HG03139 (cell line): ENCODE results near the gene EMP3.
"Not testable (repeated sequence)": the region's sequence is repeated elsewhere in the genome, so short reads cannot be mapped to it uniquely, and the experiment has no call there.

Experiments used
- ATAC-seq: cut with Tn5 transposase; IDR thresholded peaks from one replicate; pipeline ENCODE4 v1.9.1; 2021; ENCODE audit not compliant: unreplicated experiment

Gene EMP3

GRCh38 chr19:48315712-48316111 lies 9.6 kb upstream of the EMP3 start:
- ATAC-seq = no peak

- not testable (repeated sequence) for ATAC-seq
Measured at GRCh38 chr19:48317708-48317960, 7.7 kb upstream of the EMP3 start.

GRCh38 chr19:48318286-48318987 lies 6.9 kb upstream of the EMP3 start:
- ATAC-seq = no peak

- ATAC-seq = no peak
Measured at GRCh38 chr19:48319647-48320541, 5.5 kb upstream of the EMP3 start.

- peak; percentile 47 for ATAC-seq
Measured at GRCh38 chr19:48321372-48321621, 4.1 kb upstream of the EMP3 start.

DNA sequence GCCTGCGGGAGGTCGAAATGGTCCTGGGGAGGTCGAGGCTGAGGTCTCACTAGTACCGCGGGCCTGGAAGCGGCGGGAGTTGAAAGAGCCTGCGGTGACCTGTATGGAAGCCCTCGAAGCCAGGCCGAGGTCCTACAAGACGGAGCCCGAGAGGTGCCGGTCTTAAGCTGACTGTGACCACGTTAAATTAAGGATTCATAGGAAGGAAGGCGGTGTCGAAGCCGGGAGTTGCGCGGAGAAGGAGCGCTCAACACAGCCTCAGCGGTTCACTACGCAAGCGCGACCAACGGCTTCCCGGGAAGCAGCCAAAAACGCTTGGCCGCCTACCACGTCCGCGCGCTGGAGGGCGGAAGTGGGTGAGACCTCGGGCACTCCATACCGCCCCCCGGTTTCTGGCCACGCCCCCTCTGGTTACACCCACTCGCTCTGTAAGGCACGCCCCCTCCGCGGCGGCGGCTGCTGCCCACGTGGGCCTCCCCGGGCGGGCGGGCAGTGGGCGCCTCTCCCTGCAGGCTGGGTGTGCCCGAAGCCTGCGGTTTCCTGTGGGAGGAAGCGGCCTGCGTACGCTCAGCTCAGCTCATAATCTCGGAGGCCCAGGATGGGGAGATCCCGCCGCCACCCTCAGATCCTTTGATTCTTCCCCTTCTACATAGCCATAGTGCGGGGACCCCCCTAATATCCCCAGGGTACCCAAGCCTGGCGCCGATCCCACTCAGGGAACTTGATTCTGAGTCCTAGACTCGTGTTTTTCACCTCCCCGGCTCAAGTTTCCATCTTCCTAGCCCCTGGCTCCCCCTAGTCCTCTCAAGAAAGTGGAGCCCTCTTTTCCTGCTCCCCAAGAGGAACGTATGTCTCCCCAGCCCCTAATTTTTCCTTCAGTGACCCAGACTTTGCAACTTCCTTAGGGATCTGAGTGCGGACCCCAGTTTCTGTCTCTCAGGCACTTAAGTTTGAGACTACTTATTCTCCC lies 3.4 kb upstream of the EMP3 start:
- ATAC-seq = peak; percentile 43

GRCh38 chr19:48329167-48329891 lies 4.0 kb downstream of the EMP3 start:
- no peak for ATAC-seq

DNA sequence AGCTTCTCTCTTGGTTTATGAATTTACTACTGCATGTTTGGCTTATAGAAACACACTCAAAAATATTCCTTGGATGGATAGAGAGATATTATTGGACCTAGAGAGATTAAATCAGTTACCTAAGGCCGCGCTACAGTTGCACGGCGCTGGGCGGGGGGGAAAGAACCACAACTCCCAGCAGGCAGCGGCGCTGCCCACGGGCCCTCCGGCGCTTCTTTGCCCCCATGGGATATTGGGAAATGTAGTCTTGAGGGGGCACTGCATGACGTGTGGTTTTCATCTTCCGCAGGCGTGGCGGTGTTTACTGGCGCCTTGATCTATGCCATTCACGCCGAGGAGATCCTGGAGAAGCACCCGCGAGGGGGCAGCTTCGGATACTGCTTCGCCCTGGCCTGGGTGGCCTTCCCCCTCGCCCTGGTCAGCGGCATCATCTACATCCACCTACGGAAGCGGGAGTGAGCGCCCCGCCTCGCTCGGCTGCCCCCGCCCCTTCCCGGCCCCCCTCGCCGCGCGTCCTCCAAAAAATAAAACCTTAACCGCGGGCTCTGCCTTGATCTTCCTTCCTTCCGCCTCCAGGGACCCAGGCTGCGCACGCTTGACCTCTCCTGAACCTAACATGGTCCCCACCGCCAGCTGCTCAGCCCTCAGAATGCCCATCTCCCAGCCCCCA lies 4.8 kb downstream of the EMP3 start:
- ATAC-seq = no peak

GRCh38 chr19:48332351-48332661 lies 7.0 kb downstream of the EMP3 start:
- ATAC-seq = no peak

DNA sequence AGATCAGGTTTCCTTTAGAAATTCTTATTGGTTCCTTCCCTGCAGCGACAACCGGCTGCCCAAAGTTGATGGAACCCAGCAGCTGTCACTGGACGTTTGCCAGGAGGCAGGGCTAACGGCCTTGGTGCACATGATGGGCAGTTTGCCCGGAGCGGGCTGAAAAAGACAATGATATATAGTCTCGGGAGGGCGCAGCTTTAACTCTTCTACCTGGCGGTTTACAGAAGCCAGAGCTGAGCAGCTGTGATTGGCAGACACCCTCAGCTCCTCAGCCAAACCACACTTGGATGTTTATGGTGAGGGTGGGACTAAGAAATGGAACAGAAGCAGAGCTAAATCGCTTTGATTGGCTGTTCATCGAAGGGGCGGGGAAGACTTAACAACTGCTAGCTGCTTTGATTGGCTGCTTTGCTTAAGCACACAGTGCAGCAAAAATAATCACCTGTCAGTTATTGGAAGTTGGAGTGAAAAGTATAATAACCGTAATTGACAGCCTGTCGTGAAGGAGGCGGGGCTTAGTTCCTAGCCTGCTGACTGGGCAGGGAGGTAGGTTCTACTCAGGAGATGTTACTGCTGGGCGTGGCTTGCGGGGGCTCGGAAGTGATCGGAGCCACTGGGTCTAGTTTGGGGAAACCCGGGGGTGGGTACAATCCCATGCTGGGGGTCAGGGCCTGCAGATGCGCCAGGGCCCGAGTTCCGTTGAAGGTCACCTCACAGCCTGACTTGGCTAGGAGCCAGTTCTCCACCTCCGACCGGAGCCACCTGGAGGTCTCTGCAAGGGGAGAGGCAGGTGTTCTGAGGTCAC lies 7.5 kb downstream of the EMP3 start:
- ATAC-seq = peak; percentile 50

DNA sequence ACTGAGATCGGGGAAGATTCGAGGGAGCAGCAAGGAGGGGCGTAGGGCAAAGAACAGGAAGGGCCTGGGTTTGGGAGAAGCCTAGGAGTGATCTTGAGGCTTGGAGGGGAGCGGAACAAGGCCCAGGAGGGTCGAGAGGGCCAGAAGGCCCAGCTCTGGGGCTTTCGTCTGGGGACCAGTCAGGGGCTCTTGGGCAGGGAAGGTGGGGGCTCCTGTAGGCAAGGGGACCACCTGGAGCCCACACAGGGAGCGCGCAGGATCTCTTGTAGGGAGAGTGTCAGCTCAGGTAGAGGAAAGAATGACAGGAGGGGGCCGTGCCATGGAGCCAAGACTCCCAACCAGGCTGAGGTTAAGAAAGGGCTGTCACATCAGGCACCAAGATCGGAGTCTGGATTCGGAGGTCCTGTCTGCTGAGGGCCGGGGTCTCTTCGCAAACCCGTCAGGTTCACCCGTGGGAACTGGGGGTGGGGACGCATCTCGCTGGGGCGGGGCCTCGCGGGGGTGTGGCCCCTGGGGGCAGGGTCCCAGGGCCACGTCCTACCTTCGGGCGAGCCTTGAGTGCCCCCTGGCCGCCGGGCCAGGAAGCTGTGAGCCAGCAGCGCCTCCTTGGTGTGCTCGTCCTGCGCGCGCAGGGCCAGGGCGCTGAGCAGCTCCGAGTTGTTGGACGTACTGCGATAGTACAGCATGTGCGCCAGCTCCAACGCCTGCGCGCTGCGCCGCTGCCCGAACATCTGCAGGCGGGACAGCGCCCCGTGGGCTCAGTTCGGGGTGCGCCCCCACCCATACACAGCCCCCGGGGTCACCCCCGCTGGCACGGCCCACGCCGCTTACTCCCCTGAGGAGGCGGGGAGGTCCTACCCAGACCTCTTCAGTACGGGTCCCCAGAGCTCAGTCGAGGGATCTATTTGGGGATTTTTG lies 8.4 kb downstream of the EMP3 start:
- peak; percentile 45 for ATAC-seq

- ATAC-seq = no peak
Measured at GRCh38 chr19:48338253-48338755, 13.0 kb downstream of the EMP3 start.

- no peak for ATAC-seq
Measured at GRCh38 chr19:48338802-48339503, 13.6 kb downstream of the EMP3 start.

- ATAC-seq = no peak
Measured at GRCh38 chr19:48340995-48341394, 15.6 kb downstream of the EMP3 start.

DNA sequence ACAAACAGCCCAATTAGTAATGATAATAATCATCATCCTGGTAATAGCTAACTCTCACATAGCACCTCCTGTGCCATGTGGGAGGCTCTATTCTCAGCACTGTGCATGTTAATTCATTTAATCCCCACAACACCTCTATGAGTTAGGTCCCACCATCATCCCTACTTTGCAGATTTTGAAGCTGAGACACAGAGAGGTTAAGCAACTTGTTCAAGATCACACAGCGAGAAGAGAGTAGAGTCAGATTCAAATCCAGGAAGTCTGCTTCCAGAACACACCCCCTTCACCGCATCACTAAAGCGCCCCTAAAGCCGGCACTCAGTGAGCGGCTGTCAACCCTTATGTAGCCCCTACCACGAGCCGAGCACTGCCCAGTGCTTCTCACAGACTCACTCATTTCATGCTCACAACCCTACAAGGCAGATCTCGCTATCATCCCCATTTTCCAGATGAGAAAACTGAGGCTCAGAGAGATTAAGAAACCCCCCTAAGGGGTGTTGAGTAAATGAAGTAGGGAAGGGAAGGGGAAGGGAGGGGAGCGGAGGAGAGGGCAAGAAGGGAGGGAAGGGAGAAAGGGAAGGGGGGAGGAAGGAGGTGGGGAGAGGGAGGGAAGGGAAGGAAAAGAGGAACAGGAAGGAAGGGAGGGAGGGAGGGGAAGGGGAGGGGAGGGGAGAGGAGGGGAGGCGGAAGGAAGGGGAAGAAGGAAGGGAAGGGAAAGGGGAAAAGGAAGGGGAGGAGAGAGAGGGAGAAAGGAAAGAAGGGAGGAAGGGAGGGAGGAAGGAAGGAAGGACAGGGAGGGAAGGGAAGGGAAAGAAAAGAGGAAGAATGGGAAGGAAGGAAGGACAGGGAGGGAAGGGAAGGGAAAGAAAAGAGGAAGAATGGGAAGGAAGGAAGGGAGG lies 16.4 kb downstream of the EMP3 start:
- ATAC-seq = no peak

- ATAC-seq = no peak
Measured at GRCh38 chr19:48342414-48342738, 17.0 kb downstream of the EMP3 start.
